ENCODE results near the gene WDR33.
A peak's percentile ranks its signal among the peaks of the same experiment; 100 is the strongest.

Gene WDR33

DNA sequence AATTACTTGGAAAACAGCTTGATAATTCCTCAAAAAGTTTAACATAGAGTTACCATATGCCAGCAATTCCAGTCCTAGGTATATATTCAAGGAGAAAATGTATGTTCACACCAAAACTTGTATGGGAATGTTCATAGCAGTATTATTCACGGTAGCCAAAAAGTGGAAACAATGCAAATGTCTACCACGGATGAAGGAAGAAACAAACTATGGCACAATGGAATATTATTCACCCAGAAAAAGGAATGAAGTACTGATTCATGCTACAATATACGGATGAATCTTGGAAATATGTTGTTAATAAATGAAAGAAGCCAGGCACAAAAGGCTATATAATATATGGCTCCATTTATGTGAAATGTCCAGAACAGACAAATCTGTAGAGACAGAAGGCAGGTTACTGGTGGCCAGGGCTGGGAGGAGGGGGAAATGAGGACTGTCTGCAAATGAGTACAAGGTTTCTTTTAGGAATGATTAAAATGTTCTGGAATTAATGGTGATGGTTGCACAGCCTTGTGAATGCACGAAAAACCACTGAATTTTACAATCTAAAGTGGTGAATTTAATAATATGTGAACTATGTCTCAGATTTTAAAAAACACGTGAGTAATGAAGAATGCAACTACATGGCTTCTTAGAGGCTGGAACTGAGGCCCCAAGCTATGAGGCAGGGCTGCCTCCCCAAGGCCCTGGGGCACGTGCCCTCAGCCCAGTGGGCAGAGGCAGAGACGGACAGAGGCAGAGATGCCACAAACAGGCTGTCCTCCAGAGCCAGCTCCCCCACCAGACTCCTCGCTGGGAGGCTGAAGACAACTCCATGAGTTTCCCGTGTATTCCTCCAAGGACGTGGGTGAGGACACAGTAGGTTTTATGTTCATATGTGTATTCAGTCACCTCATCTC is 140.7 kb downstream of the WDR33 start:
- DNase-seq, result no peak

DNA sequence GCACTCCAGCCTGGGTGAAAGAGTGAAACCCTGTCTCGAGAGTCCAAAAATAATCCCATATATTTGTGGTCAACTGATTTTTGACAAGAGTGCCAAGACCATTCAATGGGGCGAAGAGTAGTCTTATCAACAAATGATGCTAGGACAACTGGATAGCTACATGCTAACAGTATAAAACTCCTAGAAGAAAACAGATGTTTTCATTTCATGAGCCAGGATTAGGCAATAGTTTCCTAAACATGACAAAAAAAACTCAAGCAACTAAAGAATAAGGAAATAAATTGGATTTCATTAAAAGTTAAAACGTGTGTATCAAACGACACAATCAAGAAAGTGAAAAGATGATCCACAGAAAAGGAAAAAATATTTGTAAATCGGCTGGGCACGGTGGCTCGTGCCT is 141.9 kb downstream of the WDR33 start:
- no peak for DNase-seq

DNA sequence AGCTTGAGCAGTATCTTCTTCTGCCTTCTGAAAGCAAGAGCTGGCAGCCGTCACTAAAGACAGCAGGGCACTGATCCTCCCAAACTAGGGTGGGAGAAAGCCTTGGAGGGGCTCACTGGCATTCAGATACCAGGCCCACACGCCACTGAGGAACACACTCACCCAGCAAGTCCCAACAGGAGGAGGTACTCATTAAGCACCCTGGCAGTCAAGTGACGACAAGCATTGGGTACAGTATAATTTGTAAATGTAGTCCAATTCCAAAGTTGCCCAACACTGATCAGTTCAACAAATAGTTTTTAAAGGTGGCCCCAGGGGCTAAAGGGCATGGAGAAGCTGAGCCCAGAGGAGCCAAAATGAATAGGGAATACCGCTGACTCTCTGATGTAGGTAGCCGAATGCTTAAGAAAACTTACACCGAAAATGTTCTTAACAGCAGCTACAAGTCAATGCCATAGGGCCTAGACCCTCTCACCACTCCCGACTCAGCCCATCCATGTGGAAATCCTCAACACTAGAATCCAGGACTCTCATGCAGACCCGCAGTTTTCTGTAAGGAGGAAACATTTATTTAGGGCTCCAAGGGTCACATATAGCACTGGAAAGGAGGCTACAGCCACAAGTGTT is 145.6 kb downstream of the WDR33 start:
- no peak for DNase-seq

DNA sequence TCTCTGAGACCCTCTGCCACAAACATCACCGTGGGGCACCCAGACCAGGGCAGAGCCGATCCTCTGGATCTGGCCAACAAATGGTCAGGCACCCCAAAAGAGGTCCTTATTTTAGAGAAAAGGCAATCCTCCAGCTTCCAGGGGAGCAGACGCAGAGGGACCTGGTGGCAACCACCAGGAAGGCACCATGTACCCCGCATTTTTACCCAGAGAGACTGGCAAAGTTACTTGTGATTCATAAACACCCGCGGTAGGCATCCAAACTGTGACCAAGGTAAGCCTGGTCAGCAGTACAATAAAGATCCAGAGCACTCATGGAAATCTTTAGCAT is 146.1 kb downstream of the WDR33 start:
- DNase-seq, result no peak

DNA sequence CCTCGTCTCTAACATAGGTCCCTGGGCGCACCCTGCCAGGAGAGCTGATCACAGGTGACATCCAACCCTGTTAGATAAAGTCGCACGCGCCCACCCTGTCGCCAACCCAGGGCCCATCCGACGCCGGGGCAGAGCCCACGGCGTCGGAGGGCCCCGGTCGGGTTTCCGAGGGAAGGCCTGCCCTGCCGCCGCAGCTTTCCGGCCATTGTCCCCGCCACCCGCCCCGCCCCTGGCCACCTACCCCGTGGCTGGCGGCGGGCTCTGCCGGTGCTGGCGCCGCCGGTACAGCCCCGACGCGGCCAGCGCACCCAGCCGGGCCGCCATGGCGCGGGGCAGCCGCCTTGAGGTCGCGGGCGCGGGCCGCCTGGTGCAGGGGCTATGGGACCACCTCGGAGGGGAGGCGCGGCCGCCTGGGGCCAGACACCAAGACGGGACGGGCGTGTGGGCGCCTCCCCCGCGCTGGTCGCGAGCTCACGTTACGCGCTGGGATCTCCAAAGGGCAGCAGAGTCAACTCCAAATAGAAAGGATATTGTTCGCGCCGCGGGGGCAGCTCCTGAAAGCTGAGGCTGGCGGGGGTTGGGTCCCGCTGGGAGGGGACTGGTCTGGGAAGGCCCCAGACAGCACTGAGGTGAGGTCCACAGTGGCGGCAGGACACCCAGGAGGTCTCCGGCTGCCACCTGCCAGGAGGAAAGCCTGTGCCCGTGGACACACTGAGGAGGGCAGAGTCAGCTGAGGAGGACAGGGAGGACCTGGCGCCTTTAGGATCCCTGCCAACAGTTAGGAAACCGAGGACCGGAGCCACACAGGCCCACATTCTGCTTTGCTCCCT is 146.7 kb downstream of the WDR33 start:
- no peak for DNase-seq

DNA sequence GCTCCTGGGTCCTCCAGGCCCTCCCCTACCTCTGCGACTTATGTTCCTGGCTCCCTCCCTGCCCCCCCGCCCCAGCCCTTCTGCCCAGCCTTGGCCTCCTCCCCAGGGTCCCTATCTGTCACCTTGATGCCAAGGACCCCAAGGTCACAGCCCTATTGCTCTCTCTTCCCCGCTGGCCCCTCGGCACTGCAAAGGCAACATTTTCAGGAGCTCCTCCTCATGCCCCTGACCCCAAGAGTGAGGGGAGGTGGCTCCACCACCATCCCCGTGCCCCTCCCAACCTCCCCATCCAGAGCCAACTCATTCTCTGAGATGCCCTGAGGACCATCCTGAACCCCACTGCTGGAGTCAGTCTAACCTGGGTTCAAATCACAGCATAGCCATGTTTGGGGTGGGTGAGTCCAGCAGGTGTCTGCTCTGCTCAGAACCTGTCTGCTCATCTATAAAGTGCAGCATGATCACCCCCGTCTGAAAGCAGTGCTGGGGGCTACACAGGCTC is 147.4 kb downstream of the WDR33 start:
- DNase-seq, result no peak

DNA sequence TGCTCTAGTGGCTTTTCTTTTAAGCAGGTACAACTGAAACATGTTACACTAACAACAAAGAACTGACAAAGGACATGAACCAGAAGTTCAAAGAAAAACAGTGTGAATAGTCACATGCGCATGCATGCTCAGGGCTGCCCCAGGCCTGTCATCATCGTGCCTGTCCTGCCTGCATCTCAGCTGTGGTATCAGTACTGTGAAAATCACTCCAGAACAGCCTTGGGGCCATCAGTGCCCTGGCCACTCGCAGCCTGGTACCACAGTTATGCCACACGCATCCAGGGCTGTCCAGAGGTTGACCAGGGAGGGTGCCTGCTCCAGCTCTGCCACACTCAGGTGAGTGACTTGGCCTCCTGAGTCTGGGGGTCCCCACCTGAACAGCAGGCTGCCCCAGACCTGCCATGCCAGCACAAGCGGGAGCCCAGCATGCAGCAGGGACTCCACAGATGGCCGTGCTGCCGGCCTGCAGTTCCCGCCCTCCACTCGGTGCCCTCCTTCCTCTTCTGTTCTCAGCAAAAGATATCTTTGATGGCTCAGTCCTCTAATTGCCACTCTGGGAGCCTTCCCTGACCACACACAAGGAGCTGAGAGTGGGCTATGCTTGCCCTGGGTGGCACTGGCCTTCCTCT is 147.9 kb downstream of the WDR33 start:
- no peak for DNase-seq

DNA sequence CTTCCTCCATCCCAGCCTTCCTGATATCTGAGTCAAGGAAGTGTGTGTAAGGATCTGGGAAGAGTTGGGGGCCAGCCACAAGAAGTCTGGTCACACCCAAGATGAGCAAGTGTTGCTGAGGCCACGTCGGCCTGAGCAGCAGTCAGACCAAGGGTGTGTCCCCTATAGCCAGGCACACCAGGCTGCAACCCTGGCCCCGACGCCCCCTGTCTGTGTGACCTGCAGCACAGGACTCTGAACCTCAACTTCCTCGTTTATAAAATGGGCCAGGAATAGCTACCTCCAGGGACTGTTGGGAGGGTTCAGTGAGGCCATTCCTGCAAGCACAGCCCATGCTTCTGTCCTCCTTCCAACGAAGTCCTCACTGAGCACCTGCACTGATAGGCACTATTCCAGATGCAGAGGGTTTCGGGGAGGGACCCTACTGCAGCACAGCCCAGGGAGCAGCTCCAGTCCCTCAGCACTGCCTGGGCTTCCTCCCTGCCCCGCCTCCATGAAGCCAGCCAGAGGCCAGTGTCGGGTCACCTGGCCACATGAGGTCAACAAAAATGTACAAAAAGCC is 148.9 kb downstream of the WDR33 start:
- no peak for DNase-seq

DNA sequence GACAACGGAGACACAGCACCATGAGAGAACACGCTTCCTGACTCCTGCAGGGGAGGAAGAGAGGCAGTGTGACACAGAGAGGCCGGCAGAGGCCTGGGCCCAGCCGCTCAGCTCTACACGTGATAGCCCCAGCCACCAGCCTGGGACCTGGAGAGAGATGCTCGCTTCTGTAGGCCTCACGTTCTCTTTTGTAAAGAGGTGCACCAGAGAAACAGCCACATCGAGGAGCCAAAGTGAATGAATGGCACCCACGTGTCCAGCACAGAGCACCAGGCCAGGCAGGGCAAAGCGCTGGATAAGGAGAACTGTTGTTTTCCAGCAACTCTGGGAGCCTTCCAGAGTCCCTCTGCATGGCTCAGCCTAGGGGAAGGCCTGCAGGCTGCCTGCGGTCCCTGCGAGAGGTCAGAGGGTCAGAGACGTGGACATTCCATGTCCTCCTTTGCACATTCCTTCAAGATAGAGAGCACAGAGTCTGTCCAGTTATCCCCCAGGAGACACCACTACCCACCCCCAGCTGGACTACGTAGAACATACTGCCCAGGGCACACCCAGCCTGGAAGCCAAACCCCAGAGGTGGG is 149.8 kb downstream of the WDR33 start:
- no peak for DNase-seq

DNA sequence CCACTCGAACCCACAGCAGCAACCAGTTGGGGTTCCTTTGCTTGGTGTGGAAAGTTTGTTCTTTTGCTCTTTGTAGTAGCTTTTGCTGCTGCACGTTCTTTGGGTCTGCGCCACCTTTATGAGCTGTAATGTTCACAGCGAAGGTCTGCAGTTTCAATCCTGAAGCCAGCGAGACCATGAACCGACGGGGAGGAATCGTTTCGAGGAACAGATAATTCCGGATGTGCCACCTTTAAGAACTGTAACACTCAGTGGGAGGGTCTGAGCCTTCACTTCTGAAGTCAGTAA is 150.7 kb downstream of the WDR33 start:
- no peak for DNase-seq

DNA sequence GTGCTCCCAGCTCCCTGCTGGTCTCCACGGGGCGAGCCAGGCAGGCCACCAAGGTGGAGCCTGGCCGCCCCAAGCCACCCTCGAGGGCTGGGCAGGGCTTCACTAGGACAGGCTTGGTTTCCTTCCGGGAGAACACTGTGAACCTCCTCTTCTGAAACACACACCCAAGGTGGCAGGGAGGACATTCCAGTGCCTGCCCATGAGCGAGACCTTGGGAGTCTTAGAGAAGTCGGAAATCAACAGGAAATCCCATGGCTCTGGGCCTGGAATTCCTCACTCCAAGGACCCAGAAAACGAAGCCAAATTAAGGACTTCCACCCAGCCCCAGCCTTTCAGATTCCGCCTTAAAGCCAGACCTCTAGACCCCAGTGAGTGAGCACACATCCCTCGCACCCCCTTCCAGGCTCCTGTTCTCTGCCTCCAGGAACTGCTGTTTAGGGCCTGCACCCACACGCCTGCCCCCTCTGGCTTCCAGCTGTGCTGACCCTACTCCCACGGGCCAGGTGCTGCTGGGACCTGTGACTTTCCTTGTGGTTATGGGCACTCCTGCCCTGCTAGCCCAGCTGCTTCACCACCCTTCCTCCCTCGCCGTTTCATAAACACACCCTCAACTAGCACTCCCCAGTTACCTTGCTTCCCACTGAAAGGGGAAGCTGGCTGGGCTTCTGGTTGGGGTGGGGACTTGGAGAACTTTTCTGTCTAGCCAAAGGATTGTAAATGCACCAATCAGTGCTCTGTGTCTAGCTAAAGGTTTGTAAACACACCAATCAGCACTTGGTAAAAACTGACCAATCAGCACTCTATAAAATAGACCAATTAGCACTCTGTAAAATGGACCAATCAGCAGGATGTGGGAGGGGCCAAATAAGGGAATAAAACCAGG is 151.3 kb downstream of the WDR33 start:
- DNase-seq, result peak; percentile 57

DNA sequence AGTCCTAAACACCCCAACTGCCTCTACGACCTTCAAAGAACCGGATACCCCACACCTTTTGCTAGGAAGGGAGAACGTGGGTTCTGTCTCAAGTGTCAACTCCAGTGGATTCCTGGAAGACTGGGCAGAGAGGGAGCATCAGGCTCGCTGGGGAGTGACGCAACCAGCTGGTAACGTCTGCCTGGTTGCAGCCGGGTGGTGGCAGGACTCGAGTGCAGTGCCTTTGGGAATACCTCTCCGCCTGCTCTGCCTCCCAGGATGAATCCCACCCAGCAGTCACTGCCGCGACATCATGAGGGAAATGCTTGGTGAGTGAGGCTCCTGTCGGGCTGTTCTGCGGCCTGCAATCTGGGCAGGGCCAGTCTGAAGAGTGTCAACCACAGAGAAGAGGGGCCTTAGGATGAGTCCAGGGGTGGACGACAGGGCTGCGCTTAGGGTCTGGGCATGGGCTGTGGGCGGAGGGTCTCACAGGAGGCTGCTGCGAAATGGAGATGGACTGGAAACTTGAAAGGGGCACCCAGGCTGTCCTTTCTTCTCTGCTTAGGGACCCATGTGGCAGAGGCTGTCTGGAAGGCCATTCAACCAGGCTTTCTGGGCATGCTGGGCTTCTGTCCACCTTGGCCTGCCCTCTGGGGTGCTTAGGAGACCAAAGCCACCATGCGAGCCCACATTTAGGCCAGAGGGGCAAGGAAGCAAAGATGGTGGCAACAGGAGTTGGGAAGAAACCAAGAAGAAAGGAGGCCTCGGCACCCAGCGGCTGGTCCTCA is 152.1 kb downstream of the WDR33 start:
- DNase-seq, result no peak

DNA sequence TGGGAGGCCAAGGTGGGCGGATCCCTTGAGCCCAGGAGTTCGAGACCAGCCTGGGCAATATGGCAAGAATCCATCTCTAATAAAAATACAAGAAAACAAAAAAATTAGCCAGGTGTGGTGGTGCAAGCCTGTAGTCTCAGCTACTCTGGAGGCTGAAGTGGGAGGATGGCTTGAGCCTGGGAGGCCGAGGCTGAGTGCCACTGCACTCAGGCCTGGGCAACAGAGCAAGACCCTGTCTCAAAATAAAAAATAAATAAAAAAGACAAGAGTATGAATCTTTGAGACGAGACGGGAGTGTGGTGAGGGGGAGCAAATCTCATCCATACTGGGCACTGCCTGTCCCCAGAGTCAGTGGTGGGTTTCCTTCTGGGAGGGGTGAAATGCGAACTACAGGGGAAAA is 152.8 kb downstream of the WDR33 start:
- no peak for DNase-seq

DNA sequence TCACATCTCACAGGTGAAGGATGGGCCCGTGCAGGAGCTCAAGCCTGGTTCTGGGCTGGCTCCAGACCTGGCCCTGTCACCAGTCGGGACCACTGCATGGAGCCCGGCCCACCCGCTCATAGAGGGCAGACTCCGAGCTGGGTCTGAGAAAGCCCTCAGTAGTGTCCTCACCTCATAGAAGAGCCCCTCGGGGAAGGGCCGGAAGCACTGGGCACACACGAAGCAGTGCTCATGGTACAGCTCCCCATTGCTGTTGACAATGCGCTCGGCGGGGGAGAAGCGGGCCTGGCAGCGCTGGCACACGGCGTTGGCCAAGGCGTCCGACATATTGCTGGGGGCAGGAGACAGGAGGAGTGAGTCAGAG is 153.8 kb downstream of the WDR33 start:
- no peak for DNase-seq

DNA sequence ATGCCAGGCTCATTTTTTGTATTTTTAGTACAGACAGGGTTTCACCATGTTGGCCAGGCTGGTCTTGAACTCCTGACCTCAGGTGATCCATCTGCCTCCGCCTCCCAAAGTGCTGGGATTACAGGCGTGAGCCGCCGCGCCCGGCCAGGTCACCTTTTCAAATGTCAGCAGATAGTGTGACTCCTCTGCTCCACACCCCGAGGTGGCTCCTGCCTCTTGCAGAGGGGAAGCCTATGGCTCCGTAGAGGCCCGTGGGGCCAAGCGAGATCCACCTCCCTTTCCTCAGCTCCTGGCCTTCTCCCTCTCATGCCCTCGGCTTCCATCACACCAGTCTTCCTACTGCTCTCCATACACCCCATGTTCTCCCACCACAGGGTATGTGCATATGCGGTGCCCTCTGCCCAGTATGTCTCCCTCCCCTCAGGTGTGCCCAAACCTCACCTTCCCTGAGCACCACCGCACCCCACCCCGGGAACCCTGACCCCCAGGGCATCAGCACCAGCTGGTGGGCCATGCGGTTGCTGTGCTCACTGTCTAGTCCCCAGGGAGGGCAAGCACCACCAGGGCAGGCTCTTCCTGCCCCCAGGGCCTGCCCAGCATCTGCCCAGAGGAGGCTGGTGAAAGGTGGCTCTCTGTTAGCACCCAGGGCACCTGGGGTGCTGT is 154.3 kb downstream of the WDR33 start:
- DNase-seq, result no peak

DNA sequence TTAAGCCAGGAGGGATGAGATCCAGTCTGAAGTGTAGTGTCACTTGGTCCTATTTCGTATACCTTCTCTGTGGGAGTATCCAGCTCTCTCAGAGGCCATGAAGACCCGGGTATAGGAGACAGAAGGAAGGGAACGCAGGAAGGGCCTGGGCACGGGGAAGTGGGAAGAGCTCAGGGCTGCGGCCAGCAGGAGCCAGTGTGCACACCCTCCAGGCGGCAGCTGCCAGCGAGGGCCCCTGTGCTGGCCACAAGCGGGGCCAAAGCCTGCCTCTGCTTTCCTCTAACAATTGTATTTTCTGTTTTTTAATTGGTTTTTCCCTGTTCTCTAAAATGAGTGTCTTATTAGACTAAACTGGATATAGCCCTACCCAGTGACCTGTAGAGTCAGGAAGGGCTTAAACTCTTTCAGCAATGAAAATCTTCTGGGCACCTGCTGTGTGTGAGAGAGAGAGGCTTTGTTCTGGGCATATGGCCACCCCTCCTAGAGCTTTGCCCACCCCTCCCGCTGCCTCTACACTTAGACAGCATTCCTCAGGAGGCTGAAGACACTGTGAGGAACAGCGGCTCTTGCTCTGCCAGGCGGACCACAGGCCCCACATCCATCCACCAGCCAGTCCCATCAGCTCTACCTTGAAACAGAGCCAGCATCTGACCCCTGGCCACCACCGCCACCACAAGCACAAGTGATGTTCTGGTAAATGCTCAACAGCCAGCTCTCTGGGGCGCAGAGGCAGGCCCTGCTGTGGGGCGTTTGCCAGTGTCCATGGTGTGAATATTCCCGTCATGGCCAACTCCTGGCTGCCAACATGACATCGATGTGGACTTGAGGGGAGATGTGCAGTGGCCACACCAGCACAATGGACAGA is 155.5 kb downstream of the WDR33 start:
- DNase-seq, result no peak

DNA sequence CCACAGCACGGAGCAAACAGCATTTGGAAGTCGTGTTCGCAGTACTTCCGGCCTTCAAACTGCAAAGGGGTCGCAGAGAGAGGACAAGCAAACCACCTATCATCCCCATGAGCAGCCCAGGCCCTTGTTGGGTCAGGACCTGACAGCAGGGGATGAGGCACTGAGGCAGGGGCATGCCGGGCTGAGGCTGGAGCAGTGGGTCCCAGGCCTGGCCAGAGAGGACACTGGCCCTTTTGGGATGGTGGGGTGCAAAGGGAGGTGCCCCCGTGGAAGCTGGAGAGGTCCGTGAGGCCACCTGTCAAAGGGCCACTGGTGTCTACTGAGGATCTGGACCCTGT is 156.2 kb downstream of the WDR33 start:
- DNase-seq, result no peak

DNA sequence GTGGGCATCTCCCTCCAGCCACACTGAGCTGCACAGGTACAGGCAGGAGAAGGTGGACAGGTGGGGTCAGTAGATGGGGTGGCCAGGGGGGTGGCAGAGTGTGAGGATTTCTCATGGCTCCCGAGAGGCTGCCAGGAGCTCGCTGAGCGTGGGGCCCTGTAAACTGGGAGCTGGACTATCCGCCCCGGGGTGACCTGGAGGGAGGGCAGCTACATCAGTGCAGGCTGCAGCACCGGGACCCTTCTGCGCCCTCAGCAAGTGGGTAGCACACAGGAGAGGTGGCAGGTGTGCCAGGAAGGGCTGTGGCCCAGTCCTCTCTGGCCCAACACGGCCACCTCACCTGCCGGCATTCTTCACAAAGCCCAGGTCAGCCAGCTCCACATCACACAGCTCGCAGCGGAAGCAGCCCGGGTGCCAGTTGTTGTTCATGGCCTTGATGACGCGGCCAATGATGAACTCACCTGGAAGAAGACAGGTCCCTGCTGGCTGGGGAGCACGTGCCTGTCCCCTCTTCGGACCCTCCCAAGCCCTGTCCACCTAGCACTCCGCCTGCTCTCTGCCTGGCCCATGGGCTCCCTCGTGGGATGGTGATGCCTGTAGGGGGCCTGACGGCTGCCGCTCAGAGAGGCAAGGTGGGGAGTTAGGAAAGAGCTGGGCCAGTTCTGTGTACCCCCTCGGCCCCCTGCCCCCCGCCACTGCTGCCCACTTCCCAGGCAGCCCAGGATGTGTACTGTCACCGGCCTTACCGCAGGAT is 156.7 kb downstream of the WDR33 start:
- DNase-seq, result no peak
